HepG2 (cell line): ENCODE measurements around the gene GDF11. TPM values are rescaled to one million over a fixed set of nuclear protein-coding genes. Genes with fewer than 3 reads are reported as not detected.

Source experiments
- BRCA1 ChIP-seq: sonication (generic); formaldehyde crosslinking; IDR thresholded peaks from 2 replicates; pipeline ENCODE4 v1.4.0; 2020; ENCODE audit warnings: missing genetic modification reagents
- CCAR2 ChIP-seq: fragments of 200-400 bp; formaldehyde crosslinking; optimal IDR thresholded peaks from 2 replicates; pipeline ENCODE3; 2018; ENCODE audit warnings: low read depth, mild to moderate bottlenecking, low read length, moderate library complexity
- HMGXB4 ChIP-seq, 2 experiments: sonication (generic) in 1 of 2; formaldehyde crosslinking in 1 of 2; IDR thresholded peaks; 2 replicates each; pipeline versions ENCODE4 v1.4.0 to v1.6.1; 2018 to 2020; ENCODE audit warnings: missing genetic modification reagents in 2 of 2, borderline replicate concordance in 1 of 2, low read depth in 1 of 2, mild to moderate bottlenecking in 1 of 2, missing biosample characterization in 1 of 2
- HNRNPK ChIP-seq: fragments of 200-400 bp; formaldehyde crosslinking; IDR thresholded peaks from 2 replicates; pipeline ENCODE4 v1.6.1; 2018; ENCODE audit warnings: low read length, low read depth, moderate library complexity, mild to moderate bottlenecking; ENCODE audit not compliant: poor library complexity, severe bottlenecking
- KDM3A ChIP-seq: IDR thresholded peaks from 2 replicates; pipeline ENCODE4 v1.6.1; 2018; ENCODE audit warnings: low read depth, missing compliant biosample characterization
- KDM5B ChIP-seq: sonication (generic); formaldehyde crosslinking; IDR thresholded peaks from 2 replicates; pipeline ENCODE4 v1.4.0; 2020; ENCODE audit warnings: missing genetic modification reagents, mild to moderate bottlenecking, borderline replicate concordance
- MEIS2 ChIP-seq: sonication (generic); formaldehyde crosslinking; IDR thresholded peaks from 2 replicates; pipeline ENCODE4 v1.9.0; 2021; ENCODE audit warnings: mild to moderate bottlenecking, missing genetic modification reagents
- PCBP1 ChIP-seq: fragments of 200-400 bp; formaldehyde crosslinking; IDR thresholded peaks from 2 replicates; pipeline ENCODE4 v1.6.1; 2017; ENCODE audit warnings: mild to moderate bottlenecking, low read depth, low read length, borderline replicate concordance
- PCBP2 ChIP-seq: fragments of 200-400 bp; formaldehyde crosslinking; optimal IDR thresholded peaks from 2 replicates; pipeline ENCODE3; 2018; ENCODE audit warnings: low read length, low read depth; ENCODE audit not compliant: poor library complexity, severe bottlenecking
- THAP7 ChIP-seq: sonication (generic); formaldehyde crosslinking; IDR thresholded peaks from 2 replicates; pipeline ENCODE4 v1.8.1; 2023; ENCODE audit warnings: mild to moderate bottlenecking, missing genetic modification reagents
- U2AF2 ChIP-seq: fragments of 200-400 bp; formaldehyde crosslinking; IDR thresholded peaks from 2 replicates; pipeline ENCODE4 v1.6.1; 2017; ENCODE audit warnings: low read depth, mild to moderate bottlenecking, low read length
- USF2 ChIP-seq, 2 experiments: sonication (generic) in 1 of 2; formaldehyde crosslinking in 1 of 2; IDR thresholded peaks; 2 replicates each; pipeline versions ENCODE4 v1.5.1 to v1.6.1; 2011 to 2020; ENCODE audit warnings: borderline replicate concordance in 1 of 2, low read depth in 1 of 2, low read length in 1 of 2, mild to moderate bottlenecking in 1 of 2, missing genetic modification reagents in 1 of 2, moderate library complexity in 1 of 2
- ZKSCAN1 ChIP-seq: fragments of 150-350 bp; IDR thresholded peaks from 2 replicates; pipeline ENCODE4 v1.6.1; 2014; ENCODE audit warnings: low read length
- ZNF17 ChIP-seq: sonication (generic); formaldehyde crosslinking; IDR thresholded peaks from 2 replicates; pipeline ENCODE4 v1.5.0; 2020; ENCODE audit warnings: mild to moderate bottlenecking, missing genetic modification reagents
- ZNF484 ChIP-seq: sonication (generic); formaldehyde crosslinking; IDR thresholded peaks from 2 replicates; pipeline ENCODE4 v1.5.1; 2020; ENCODE audit warnings: mild to moderate bottlenecking, low read depth, missing genetic modification reagents, borderline replicate concordance
- ZNF501 ChIP-seq: sonication (generic); formaldehyde crosslinking; IDR thresholded peaks from 2 replicates; pipeline ENCODE4 v1.5.1; 2020; ENCODE audit warnings: mild to moderate bottlenecking, moderate library complexity, missing genetic modification reagents
- ZNF597 ChIP-seq: sonication (generic); formaldehyde crosslinking; IDR thresholded peaks from 2 replicates; pipeline ENCODE4 v1.5.0; 2020; ENCODE audit warnings: missing genetic modification reagents
- ZNF614 ChIP-seq: IDR thresholded peaks from 2 replicates; pipeline ENCODE4 v1.6.1; 2018; ENCODE audit warnings: missing biosample characterization, missing genetic modification reagents, inconsistent platforms, borderline replicate concordance
- ZNF644 ChIP-seq: IDR thresholded peaks from 2 replicates; pipeline ENCODE4 v1.6.1; 2016; ENCODE audit warnings: low read depth
- polyA plus RNA-seq, 8 experiments: library from polyadenylated mRNA; depleted of rRNA in 3 of 8; stranded (reverse) in 7 of 8; unstranded in 1 of 8; fragments of >200 nt; fragmentation: Illumina TruSeq in 4 of 8; extraction: Trizol in 4 of 8; gene quantifications; 2 replicates each; pipeline versions ENCODE4 v1.2.1 to v1.2.3, GENCODE V29; 2011 to 2016; ENCODE audit warnings: low read depth in 4 of 8, missing spikeins in 1 of 8, mixed read lengths in 1 of 8; ENCODE audit not compliant: insufficient read depth in 1 of 8
- total RNA-seq, 5 experiments: library from RNA; depleted of rRNA; stranded (reverse); fragments of >200 nt; fragmentation: Illumina TruSeq; extraction: Trizol; gene quantifications; 2 replicates each; pipeline ENCODE4 v1.2.3, GENCODE V29; 2016; ENCODE audit warnings: low read depth in 1 of 5

The GDF11 gene
- total and polyA plus RNA-seq, 2 of the 13 experiments (the other 11 are each of a cell fraction or from before 2014, with no cell fraction given) = 0.63 to 1.5 TPM

GRCh38 chr12:55728186-55728938, 14.6 kb upstream of the GDF11 start (continued):
- TF ChIP-seq ZNF17 (CRISPR knock-in tag) (no peak), KDM3A (CRISPR knock-in tag) (0 out of 2 replicates have a peak, but pooled peaks have one; percentile 18), USF2 (IDR thresholded peaks at IDR 0.05; ENCODE audit: low read depth, low read length) (no peak), USF2 (CRISPR knock-in tag; IDR thresholded peaks at IDR 0.05; ENCODE audit: borderline replicate concordance) (no peak), CCAR2 (no peak), BRCA1 (CRISPR knock-in tag) (no peak), HNRNPK (peak; percentile 47), U2AF2 (no peak), ZNF614 (CRISPR knock-in tag) (no peak), KDM5B (CRISPR knock-in tag) (peak; percentile 48; the same call in 1 of the 2 replicates), HMGXB4 (CRISPR knock-in tag; IDR thresholded peaks at IDR 0.05; ENCODE audit: borderline replicate concordance in 1 of 2, low read depth in 1 of 2) (no peak; a peak in 1 of 4 replicates), ZNF484 (CRISPR knock-in tag) (no peak), PCBP2 (no peak), ZKSCAN1 (no peak), THAP7 (CRISPR knock-in tag) (no peak), ZNF597 (no peak), ZNF501 (no peak), MEIS2 (CRISPR knock-in tag) (no peak), ZNF644 (CRISPR knock-in tag) (no peak), PCBP1 (no peak; the same call in 1 of the 2 replicates)
